GM23338 (cell line): Measurements from ENCODE around the gene INPP4A. TPM values are rescaled to one million over a fixed set of nuclear protein-coding genes. Genes with fewer than 3 reads are reported as not detected.

Experiments used
- ATAC-seq: fragments of 200-7000 bp; cut with Tn5 transposase; 3 replicates; pipeline ENCODE4 v1.9.1; 2020
- DNase-seq: peaks from one replicate; pipeline ENCODE4 v3.0.0-alpha.2; 2015; ENCODE audit warnings: low spot score
- H2AFZ ChIP-seq: fragments of 200-600 bp; sonication (generic); 2 replicates; pipeline ENCODE4 v1.8.0; 2016; ENCODE audit warnings: antibody characterized with exemption, mild to moderate bottlenecking, moderate library complexity
- H3F3A ChIP-seq: fragments of 200-600 bp; sonication (generic); replicated peaks from 2 replicates; pipeline ENCODE4 v1.8.0; 2017; ENCODE audit warnings: antibody characterized with exemption, mixed run types, low read depth
- H3K27ac ChIP-seq: fragments of 200-600 bp; sonication (generic); 2 replicates; pipeline ENCODE4 v1.6.1; 2016; ENCODE audit warnings: low read depth
- H3K27me3 ChIP-seq: fragments of 200-600 bp; sonication (generic); 2 replicates; pipeline ENCODE4 v1.8.0; 2016; ENCODE audit warnings: mild to moderate bottlenecking, mixed run types, moderate library complexity; ENCODE audit not compliant: insufficient read depth
- H3K36me3 ChIP-seq: fragments of 200-600 bp; sonication (generic); 2 replicates; pipeline ENCODE4 v1.8.0; 2016; ENCODE audit warnings: mild to moderate bottlenecking; ENCODE audit not compliant: insufficient read depth
- H3K4me1 ChIP-seq: fragments of 200-600 bp; sonication (generic); 2 replicates; pipeline ENCODE4 v1.8.0; 2016; ENCODE audit warnings: mild to moderate bottlenecking, moderate library complexity; ENCODE audit not compliant: insufficient read depth
- H3K4me2 ChIP-seq: fragments of 200-600 bp; sonication (generic); 2 replicates; pipeline ENCODE4 v1.7.1; 2017; ENCODE audit warnings: mixed run types
- H3K4me3 ChIP-seq: fragments of 200-600 bp; sonication (generic); 2 replicates; pipeline ENCODE4 v1.6.1; 2016; ENCODE audit warnings: mixed run types
- H3K79me2 ChIP-seq: fragments of 200-600 bp; sonication (generic); replicated peaks from 2 replicates; pipeline ENCODE4 v1.8.0; 2017; ENCODE audit warnings: mild to moderate bottlenecking; ENCODE audit not compliant: insufficient read depth
- H3K9me2 ChIP-seq: fragments of 200-600 bp; sonication (generic); 2 replicates; pipeline ENCODE4 v1.8.0; 2017; ENCODE audit not compliant: insufficient read depth
- H4K20me1 ChIP-seq: fragments of 200-600 bp; sonication (generic); replicated peaks from 2 replicates; pipeline ENCODE4 v1.8.0; 2017; ENCODE audit warnings: mild to moderate bottlenecking; ENCODE audit not compliant: insufficient read depth
- H3K27ac Mint-ChIP-seq: 2 replicates; pipeline ENCODE4 v1.8.0; 2020; ENCODE audit warnings: inconsistent platforms, mild to moderate bottlenecking, moderate library complexity, mixed read lengths
- H3K27me3 Mint-ChIP-seq: 3 replicates; pipeline ENCODE4 v1.8.0; 2022; ENCODE audit warnings: low read depth, mild to moderate bottlenecking, moderate library complexity, mixed read lengths, inconsistent platforms; ENCODE audit not compliant: insufficient read depth, poor library complexity
- H3K36me3 Mint-ChIP-seq: 3 replicates; pipeline ENCODE4 v1.8.0; 2021; ENCODE audit warnings: low read depth, mild to moderate bottlenecking, inconsistent platforms, moderate library complexity, mixed read lengths
- H3K4me1 Mint-ChIP-seq: 3 replicates; pipeline ENCODE4 v1.8.0; 2020; ENCODE audit warnings: mild to moderate bottlenecking, inconsistent platforms, mixed read lengths
- H3K4me3 Mint-ChIP-seq: 3 replicates; pipeline ENCODE4 v1.8.0; 2021; ENCODE audit warnings: moderate library complexity, mild to moderate bottlenecking, inconsistent platforms, mixed read lengths
- H3K9me3 Mint-ChIP-seq: 3 replicates; pipeline ENCODE4 v1.8.0; 2020; ENCODE audit warnings: moderate library complexity, mild to moderate bottlenecking, inconsistent platforms, mixed read lengths
- CREB1 ChIP-seq: fragments of 250-450 bp; sonication (Bioruptor Pico); IDR thresholded peaks from 2 replicates; pipeline ENCODE4 v1.5.0; 2020; ENCODE audit warnings: low read depth, mild to moderate bottlenecking, moderate library complexity
- CTCF ChIP-seq, 2 experiments: fragments of 200-600 bp in 1 of 2; sonication (generic) in 1 of 2; conservative IDR thresholded peaks; 2 replicates each; pipeline versions ENCODE4 v1.5.1 to v1.6.1; 2016 to 2017; ENCODE audit warnings: antibody characterized with exemption in 2 of 2, low read depth in 2 of 2, mild to moderate bottlenecking in 2 of 2, moderate library complexity in 1 of 2
- ETS1 ChIP-seq: IDR thresholded peaks from 2 replicates; pipeline ENCODE4 v1.6.1; 2016; ENCODE audit warnings: antibody characterized with exemption
- EZH2 ChIP-seq: fragments of 200-600 bp; sonication (generic); IDR thresholded peaks from one replicate; pipeline ENCODE4 v1.8.0; 2017; ENCODE audit warnings: antibody characterized with exemption, mild to moderate bottlenecking, low read depth; ENCODE audit not compliant: unreplicated experiment
- EZH2phosphoT487 ChIP-seq: fragments of 200-600 bp; sonication (generic); IDR thresholded peaks from one replicate; pipeline ENCODE4 v1.8.1; 2018; ENCODE audit warnings: antibody characterized with exemption; ENCODE audit not compliant: unreplicated experiment
- JUNB ChIP-seq: IDR thresholded peaks from one replicate; pipeline ENCODE4 v1.6.1; 2016; ENCODE audit warnings: antibody characterized with exemption; ENCODE audit not compliant: unreplicated experiment
- NANOG ChIP-seq: IDR thresholded peaks from 2 replicates; pipeline ENCODE4 v1.6.1; 2016; ENCODE audit warnings: antibody characterized with exemption, borderline replicate concordance
- POLR2AphosphoS5 ChIP-seq: IDR thresholded peaks from 2 replicates; pipeline ENCODE4 v1.6.1; 2016; ENCODE audit warnings: antibody characterized with exemption, low read depth
- REST ChIP-seq: IDR thresholded peaks from one replicate; pipeline ENCODE4 v1.6.1; 2018; ENCODE audit warnings: antibody characterized with exemption; ENCODE audit not compliant: unreplicated experiment
- STAT1 ChIP-seq: IDR thresholded peaks from one replicate; pipeline ENCODE4 v1.6.1; 2016; ENCODE audit warnings: antibody characterized with exemption; ENCODE audit not compliant: unreplicated experiment
- ZNF114 ChIP-seq: fragments of 250-450 bp; sonication (Bioruptor Pico); IDR thresholded peaks from 2 replicates; pipeline ENCODE4 v1.5.0; 2020; ENCODE audit warnings: mild to moderate bottlenecking, moderate library complexity
- ZNF331 ChIP-seq: fragments of 250-450 bp; sonication (Bioruptor Pico); IDR thresholded peaks from 2 replicates; pipeline ENCODE4 v1.5.0; 2020; ENCODE audit warnings: low read depth, mild to moderate bottlenecking, moderate library complexity
- ZNF462 ChIP-seq: fragments of 250-450 bp; sonication (Bioruptor Pico); IDR thresholded peaks from 2 replicates; pipeline ENCODE4 v1.5.0; 2020; ENCODE audit warnings: mild to moderate bottlenecking, moderate library complexity
- polyA plus RNA-seq: library from polyadenylated mRNA; unstranded; fragments of >200 nt; fragmentation: Nextera tagmentation; extraction: Ambion mirVana; gene quantifications from 2 replicates; pipeline ENCODE4 v1.2.1, GENCODE V29; 2016
- total RNA-seq: library from RNA; depleted of rRNA; stranded (reverse); fragments of >200 nt; shearing (Covaris generic); gene quantifications from 2 replicates; pipeline ENCODE4 v1.2.3, GENCODE V29; 2014

Gene INPP4A
- total and polyA plus RNA-seq, 2 experiments from 2014 or later = 8.5 to 36.9 TPM

GRCh38 chr2:98555696-98556095 lies 111.0 kb downstream of the INPP4A start:
- H4K20me1 ChIP-seq = peaks cover 7% of the 10 kb centered on the region; the same call in 1 of the 2 replicates
- H3K27me3 Mint-ChIP-seq = peaks cover 7% of the 10 kb centered on the region
- no peak for TF ChIP-seq ZNF462 (CRISPR knock-in tag)
- no peak for TF ChIP-seq REST
- TF ChIP-seq CTCF (conservative IDR thresholded peaks at IDR 0.05; ENCODE audit: low read depth in 2 of 2) = no peak
- no peak for TF ChIP-seq ZNF331
- TF ChIP-seq CREB1 (CRISPR knock-in tag) = no peak
- no peak for TF ChIP-seq NANOG
- no peak for TF ChIP-seq JUNB
- no peak for TF ChIP-seq STAT1
- no peak for TF ChIP-seq ETS1
- TF ChIP-seq POLR2AphosphoS5 = no peak
- TF ChIP-seq EZH2phosphoT487 = no peak
- TF ChIP-seq ZNF114 (CRISPR knock-in tag) = no peak
- TF ChIP-seq EZH2 = no peak
- H3F3A ChIP-seq = no peaks in the 10 kb centered on the region
- H3K4me1 Mint-ChIP-seq = no peaks in the 10 kb centered on the region
- DNase-seq = no peak
- H3K4me1 ChIP-seq = no peaks in the 10 kb centered on the region
- H3K9me3 Mint-ChIP-seq = no peaks in the 10 kb centered on the region
- no peak overlapping the region for H3K4me3 Mint-ChIP-seq
- H3K4me3 ChIP-seq = no peak overlapping the region
- peaks cover 37% of the 10 kb centered on the region for H3K36me3 Mint-ChIP-seq
- H3K36me3 ChIP-seq = no peaks in the 10 kb centered on the region; the same call in 1 of the 2 replicates
- H3K9me2 ChIP-seq = no peaks in the 10 kb centered on the region
- H3K27ac Mint-ChIP-seq = no peak overlapping the region
- no peak overlapping the region for H2AFZ ChIP-seq
- H3K79me2 ChIP-seq = no peaks in the 10 kb centered on the region
- no peak for ATAC-seq
- no peak overlapping the region for H3K27ac ChIP-seq
- no peak overlapping the region for H3K4me2 ChIP-seq
- H3K27me3 ChIP-seq = no peaks in the 10 kb centered on the region
